Activated CD8-positive, alpha-beta memory T cell treated with anti-CD3 and anti-CD28 coated beads for 1 hour (primary cell): ENCODE results near the gene CFAP161.

ENCODE experiments used
- DNase-seq, 2 donors: peaks; one replicate each; pipeline ENCODE4 v3.0.0-alpha.2; 2020; ENCODE audit warnings: low read depth in 1 of 2; ENCODE audit errors: extremely low read depth in 1 of 2

The CFAP161 gene, protein sequence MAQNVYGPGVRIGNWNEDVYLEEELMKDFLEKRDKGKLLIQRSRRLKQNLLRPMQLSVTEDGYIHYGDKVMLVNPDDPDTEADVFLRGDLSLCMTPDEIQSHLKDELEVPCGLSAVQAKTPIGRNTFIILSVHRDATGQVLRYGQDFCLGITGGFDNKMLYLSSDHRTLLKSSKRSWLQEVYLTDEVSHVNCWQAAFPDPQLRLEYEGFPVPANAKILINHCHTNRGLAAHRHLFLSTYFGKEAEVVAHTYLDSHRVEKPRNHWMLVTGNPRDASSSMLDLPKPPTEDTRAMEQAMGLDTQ

DNA sequence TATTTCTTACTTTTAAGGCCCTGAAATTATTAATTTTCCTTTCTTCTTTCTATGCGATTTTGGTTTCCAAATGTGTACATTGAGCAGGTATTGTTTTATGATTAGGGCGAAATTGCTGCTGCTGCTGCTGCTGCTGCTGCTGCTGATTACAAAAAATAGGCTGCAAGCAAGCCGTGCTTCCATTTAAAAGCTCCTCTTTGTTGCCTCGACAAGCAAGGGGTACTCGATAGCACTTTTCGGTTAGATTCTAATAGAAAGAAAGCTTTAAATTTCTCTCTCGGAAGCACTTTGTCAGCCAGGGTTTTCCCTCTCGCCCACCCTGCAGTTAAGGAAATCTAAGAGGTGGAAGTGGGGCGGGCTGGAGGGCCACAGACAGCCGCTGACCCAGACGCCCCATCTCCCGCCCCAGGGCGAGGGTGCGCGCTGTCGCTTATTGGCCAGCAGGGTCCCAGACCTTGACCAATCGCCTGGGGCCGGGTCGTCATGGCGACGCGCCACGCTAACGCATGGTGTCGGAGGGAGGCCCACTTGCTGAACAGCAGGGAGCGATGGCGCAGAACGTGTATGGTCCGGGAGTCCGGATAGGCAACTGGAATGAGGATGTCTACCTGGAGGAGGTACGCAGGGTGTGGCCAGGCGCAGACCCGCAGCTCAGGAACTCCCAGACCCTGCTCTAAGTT lies at the start of gene CFAP161:
Gene CFAP161, plus strand, starts transcription at position 489 of the 680 bp plus-strand sequence. Its CDS starts 60 bp downstream, at position 549.
- DNase-seq = no peak

DNA sequence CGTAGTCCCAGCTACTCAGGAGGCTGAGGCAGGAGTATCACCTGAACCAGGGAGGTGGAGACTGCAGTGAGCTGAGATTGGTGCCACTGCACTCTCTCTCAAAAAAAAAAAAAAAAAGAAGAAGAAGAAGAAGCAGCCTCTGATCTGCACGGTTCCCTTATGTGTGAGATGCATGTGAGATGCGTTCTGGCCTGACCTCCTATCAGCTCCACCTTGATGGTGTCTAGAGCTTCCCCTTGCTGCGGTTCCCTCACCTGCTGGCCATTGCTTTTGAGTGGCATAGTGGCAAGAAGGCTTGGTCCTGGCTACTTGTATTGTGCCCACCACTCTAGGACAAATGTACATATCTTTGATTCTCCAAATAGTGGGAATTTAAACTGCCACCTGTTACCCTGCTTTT lies 49.4 kb upstream of the CFAP161 start:
- no peak for DNase-seq

DNA sequence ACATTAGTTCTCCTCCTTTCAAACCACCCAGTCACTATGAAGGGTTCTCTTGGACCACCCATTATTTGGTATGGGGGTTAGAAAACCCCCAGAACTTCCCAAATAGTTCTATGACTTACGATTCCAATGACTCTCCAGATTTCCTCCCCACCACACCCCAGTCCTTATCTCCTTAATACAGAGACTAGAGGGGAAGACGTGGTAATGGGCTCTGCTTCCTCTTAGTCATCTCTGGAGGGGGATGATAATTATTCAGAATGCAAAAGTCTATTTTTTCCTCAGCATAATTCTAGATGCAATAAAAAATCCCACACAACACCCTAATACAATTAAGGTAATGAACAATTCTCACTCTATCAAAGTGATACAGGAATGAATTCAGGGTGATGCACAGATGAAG lies 48.9 kb upstream of the CFAP161 start:
- DNase-seq = no peak

DNA sequence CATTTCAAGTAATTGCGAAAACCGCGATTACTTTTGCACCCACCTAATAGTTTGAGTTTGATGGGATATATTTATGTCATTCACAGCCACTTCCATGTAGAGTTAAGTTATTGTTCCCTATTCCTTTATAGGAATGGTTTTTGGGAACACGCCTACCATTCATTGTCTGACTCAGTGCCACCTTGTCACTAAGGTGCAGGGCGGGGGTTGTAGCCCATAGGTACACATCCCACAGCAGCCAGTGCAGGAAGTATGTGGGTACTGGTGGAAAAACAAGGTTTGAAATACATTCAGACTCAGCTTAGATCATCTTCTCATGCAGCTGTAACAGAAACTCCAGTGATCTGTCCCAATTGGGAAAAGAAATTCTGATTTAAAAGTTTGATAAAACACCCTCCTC lies 48.2 kb upstream of the CFAP161 start:
- DNase-seq = no peak

DNA sequence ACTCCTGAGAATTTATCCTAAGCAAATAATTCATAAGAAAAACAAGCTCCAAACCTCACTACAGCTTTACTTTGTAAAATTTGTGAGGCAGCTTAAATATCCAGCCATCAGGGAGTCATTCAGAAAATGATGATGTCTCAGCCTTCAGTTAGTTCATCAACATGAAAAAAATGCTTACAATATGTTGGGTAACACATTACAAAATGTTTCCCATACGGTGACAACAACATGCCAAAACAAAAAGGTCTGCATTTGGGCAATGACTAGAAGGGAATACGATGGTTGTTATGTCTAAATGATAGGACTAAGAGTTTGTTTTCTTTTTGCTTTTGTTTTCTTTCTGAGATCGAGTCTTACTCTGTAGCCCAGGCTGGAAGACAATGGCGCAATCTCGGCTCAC lies 47.0 kb upstream of the CFAP161 start:
- no peak for DNase-seq

DNA sequence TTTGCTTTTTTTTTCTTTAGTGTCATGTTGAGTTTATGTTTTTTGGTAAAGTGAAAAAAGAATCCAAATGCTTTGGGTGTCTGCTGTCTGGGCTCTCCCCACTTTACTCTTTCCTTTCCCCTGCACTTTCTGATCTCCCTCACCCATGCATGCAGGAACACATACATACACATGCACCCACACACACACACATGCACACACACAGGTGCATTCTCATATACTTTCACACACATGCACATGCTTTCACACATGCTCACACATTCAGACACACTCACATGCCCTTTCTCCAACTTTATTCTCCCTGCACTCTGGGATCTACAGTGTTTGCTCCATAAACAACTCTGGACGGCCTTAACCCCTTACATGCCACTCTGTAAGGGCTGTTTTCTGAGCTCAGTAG lies 46.4 kb upstream of the CFAP161 start:
- DNase-seq = no peak

DNA sequence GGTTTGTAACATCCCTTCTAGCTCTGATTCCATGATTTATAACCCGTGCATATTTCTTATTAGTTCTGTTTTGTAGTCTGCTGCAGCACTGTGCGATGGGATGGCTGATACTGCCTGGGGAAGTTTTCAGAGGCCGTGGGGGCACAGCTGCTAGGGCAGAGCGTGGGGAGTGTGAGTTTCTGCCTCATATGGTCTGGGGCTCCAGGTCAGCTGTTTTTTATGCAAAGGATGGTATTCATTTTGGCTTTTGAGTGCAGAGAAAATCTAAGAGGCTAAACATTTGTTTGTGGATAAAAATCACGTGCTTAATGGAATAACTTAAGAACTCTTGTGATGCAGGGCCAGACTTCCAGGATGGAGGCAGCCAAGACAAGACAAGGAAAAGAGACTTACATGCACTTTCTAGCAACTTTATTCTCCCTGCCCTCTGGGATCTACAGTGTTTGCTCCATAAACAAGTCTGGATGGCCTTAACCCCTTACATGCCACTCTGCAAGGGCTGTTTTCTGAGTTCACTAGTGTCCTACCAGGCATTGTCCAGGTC lies 45.5 kb upstream of the CFAP161 start:
- DNase-seq = no peak

DNA sequence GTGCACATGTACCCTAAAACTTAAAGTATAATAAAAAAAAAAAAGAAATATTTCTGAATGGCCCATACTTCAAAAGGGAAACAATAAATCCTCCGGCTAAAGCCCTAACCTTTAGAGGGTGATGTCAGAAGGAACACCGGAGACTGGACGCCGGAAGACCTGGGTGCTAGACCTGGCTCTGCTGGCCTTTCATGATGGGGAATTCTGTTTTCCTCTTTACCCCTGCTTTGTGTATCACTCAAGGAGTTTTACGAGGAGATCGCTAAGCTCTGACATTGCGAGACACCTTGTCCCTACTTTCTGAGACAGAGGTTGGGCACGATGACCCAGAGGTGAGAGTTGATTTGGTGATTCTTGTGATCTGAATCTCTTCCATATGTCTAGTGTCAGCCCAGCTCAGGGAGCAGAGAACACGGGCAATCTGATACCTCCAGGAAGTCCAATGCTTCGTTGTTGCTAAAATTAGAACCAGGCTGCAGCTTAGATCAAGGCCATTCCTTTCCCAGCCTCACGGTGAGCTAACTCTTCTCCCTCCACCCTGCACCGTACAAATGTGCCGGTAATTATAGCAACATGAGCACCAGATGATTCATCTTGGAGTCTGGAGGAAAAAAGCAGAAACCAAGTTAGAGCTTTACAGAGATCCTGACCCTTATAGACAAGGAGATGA lies 42.0 kb upstream of the CFAP161 start:
- no peak for DNase-seq

DNA sequence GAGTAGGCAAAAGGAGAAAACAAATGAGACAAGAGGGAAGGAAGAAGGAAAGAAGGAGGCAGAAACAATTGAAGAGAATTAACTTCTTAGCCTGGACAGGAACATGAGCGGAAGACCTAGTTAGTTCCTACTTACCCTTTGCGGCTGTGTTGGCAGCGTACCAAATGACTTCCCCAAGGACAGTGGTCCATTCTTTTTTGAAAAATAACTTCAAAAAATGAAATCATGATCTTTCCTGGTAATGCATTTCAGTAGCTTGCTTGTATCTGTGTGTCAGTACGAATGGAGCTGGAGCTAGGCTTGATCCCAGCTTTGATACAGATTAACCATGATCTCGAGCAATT lies 41.5 kb upstream of the CFAP161 start:
- DNase-seq = no peak

DNA sequence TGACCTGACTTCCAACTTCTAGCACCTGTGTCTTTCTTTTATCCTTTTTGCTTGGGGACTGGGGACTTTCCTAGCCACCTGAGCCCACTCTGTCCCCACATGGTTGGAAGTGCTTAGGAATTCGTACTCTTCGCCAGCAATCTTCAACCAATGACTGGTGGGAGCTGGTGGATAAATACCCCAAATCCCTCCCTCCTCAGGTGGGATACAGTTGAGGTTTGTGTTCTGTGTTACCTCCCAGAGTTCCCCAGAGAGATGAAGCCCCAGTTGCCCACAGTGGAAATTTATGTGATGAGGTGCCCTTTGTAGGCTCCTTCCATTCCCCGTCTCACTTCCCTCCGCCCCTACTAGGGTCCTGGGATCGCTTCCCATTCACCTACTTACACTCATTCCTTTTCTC lies 40.1 kb upstream of the CFAP161 start:
- DNase-seq = no peak

DNA sequence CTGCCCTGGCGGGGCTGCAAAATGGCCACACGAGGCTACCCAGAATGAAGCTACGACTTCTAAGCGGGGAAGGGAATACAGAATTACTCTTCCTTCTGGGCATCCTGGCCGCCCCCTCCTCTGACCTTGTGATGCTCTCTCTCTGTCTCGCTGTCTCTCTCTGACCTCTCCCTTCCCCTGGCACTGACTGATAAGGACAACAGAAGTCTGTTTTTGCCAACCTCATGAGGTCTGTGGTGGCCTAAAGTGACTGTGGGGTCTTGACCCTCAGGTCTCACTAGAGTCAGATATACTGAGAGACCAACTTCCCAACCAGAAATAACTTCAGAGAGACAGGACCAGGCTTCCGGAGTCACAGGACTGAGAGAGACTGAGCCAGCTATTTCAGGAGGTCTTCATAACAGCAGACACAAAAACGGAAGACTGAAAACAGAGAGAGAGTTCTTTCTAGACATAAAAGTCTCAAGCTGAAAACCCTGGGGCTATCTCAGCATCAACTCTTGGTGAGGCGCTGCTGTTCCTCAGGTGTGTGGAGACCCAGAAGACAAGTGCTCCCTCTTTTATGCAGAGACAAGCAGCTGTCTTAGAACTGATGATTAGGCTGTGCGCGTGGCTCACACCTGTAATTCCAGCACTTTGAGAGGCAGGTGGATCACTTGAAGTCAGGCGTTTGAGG lies 38.2 kb upstream of the CFAP161 start:
- DNase-seq = no peak

DNA sequence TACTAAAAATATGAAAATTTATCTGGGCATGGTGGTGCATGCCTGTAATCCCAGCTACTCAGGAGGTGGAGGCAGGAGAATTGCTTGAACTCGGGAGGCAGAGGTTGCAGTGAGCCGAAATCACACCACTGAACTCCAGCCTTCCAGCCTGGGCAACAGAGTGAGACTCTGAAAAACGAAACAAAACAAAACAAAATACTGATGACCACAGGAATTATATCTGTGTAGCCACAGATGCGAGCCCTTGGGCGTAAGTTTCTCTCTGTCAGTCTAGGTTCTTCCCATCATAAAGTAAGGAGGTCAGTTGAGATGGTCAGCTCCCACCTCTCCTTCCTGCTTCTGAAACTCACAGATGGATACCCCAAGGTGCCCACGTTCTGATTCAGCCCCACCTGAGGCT lies 37.7 kb upstream of the CFAP161 start:
- no peak for DNase-seq

DNA sequence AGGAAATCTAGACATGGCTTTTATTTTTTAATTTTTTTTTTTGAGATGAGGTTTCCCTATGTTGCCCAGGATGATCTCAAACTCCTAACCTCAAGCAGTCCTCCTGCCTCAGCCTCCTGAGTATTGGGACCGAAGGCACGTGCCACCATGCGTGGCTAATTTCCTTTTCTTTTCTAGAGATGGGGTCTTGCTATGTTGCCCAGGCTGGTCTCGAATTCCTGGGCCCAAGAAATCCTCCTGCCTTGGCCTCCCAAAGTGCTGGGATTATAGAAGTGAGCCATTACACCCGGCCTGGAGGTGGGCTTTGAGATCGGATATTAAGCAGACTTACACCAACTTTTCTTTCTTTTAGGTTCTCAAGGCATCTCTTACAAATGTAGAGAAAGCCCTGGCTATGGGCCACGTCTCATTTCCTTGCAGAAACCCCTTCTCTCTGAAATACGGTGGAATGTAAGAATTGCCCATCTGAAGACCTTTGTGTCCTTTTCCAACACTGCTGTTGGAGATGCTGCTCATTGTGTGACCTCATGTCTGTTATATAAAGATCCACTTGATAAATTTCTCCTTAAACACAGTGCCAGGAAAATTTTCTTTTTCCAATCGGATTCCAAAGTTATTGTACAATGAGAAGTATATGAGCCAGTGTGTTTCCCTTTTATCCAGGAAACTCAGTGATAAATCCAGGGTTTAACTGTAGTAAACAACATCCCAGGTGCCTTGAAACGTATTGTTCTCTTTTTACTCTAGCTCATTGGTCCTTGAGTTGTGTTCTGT lies 36.8 kb upstream of the CFAP161 start:
- no peak for DNase-seq

DNA sequence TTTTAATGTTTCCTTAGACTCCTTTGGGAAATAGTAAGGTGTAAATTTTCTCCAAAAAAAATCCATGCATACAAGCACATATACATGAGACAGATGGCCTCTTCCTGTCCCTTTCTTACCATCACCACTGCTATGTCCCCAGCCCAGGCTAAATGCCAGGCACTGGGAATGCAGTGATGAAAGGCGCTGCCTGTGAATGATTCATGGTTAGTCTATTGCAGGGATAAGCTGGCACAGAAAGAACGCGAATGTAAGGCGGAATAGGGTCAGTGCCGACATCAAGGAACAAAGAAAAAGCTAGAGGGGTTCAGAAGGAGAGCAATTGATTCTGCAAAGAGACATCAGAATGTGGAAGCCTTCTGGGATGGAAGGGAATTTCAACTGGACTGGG lies 36.2 kb upstream of the CFAP161 start:
- DNase-seq = no peak

DNA sequence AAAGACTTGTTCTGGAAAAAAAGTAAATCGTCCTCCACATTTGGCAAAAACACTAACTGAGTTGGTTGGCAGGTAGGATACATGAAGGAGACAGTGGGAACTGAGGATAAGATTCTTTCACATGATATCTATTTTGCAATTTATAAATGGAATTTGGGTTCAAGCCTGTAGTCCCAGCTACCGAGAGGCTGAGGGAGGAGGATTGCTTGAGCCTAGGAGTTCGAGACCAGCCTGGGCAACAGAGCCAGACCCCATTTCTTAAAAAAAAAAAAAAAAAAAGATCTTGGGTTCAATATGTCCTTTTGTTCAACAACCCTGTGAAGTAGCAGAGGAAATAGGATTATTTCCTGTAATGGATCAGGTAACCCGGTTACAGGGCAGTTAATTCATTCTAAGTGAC lies 35.7 kb upstream of the CFAP161 start:
- DNase-seq = no peak

DNA sequence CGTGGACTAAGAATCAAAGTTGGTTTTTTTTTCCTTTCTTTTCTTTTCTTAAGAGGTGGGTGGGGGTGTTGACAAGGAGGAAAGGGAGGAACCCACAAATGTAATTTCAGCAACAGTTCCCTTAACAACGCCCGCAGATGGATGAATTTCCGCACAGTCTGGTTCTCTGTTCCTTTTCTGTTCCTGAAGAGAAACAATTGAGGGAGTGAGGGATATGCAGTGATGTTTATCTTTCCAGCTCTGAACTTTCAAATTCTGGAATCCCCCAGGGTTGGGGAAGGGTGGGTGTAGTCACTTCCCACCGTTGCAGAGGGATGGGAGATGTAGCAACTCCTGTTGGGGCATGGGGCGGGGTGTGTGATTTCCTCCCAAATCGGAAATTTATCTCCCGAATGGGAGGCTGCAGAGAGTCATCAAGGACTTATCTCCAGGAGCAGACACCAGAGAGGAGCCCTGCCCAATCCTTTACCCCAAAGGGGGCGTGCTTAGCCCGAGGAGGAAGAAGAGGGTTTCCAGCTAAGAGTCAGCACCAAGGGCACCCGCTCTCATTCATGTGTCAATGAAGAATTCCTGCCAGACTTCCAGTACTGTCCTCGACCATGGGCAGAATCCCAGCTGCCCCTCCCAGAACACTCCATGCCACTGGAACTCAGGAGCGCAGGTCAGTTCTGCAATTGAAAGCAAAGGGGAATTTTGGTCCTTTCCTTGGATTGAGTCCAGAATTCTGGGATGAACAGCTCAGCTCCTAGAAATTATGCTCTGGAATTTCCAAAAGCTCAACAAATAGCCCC lies 35.0 kb upstream of the CFAP161 start:
- no peak for DNase-seq

DNA sequence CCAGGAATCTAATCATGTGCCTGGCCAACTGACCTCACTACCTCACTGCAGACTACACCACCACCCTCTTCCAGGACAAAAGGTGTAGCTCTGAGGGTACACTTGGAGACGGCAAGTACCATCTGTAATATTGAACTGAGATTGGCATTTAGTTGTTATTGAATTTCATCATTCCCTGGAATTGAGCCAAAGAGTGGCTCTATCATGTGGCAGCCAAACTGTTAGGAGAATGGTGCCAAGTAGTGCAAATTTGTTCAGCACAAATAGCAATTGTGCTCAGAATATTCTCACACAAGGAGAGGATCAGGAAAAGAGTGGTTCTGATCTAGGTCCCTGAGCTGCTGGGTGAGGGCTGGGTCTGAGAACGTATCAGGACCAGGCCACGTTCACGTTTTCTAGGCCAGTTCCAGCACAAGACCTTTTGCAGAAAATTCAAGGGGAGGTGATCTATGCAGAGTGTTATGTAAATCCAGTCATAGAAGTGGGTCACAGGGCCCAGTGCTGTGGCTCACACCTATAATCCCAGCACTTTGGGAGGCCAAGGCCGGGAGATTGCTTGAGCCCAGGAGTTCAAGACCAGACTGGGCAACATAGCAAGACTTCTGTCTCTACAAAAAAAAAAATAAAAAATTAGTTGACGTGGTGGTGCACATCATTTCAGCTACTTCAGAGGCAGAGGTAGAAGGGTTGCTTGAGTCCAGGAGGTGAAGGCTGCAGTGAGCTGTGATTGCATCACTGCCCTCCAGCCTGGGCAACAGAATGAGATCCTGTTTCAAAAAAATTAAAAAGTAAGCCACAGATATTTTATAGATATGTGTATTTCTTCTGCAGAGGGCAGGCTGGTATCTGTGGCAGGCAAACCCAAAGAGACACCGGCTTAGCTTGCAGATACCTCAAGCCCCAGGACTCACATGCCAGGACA lies 31.9 kb upstream of the CFAP161 start:
- no peak for DNase-seq

DNA sequence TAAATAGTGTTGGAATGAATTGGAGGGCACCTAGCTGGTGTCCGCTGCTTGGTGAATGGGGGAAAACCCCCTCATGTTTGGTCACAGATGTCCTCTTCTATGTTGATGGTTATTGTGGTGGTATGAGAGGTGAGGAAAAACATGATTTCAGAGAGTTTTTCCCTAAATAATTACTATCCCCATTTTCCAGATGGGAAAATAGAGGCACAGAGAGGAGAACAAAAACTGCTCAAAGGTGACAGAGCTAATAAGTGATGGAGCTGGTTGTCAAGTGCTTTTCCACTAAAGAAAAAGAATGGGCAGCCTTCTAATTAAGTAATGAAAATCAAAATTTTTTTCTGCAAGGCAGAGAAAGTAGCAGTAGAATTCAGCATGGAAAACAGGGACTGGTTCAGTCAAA lies 30.2 kb upstream of the CFAP161 start:
- no peak for DNase-seq

DNA sequence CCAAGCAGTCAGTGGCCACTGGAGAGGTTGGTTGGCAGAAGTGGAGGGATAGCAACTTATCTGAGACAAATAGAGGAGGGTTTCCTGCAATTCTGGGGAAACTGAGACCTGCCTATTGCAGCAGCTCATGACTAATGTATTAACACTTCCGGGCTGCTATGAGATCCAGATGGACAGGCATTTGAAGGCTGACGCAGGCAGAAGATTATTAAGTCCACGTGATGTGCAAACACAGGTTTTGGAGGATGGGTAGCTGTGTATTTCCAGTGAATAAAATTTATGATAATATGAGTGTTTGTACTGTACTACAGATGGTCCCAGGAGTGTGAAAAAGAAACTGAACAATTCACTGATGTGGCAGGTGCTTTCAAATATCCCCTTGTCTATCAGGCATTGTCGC lies 28.5 kb upstream of the CFAP161 start:
- DNase-seq = no peak
